Liver (tissue), 9 donors: ENCODE measurements around the gene C1GALT1. TPM values are rescaled to one million over a fixed set of nuclear protein-coding genes. Genes with fewer than 3 reads are reported as not detected.

ENCODE experiments used
- DNase-seq: peaks from one replicate; pipeline ENCODE4 v3.0.0-alpha.2; 2017; ENCODE audit warnings: low spot score
- H3K27ac ChIP-seq, 2 donors: one replicate each; pipeline ENCODE4 v1.7.0; 2013; ENCODE audit warnings: inconsistent platforms in 2 of 2, low read length in 2 of 2, control low read depth in 1 of 2, low read depth in 1 of 2, mild to moderate bottlenecking in 1 of 2
- H3K27me3 ChIP-seq, 4 donors: one replicate each; pipeline versions ENCODE4 v1.6.1 to v1.7.0; 2013; ENCODE audit warnings: low read length in 3 of 4, inconsistent platforms in 1 of 4, mild to moderate bottlenecking in 1 of 4, moderate library complexity in 1 of 4; ENCODE audit not compliant: control insufficient read depth in 4 of 4, insufficient read depth in 4 of 4
- H3K36me3 ChIP-seq, 4 donors: one replicate each; pipeline versions ENCODE4 v1.6.1 to v1.7.0; 2013; ENCODE audit warnings: low read length in 3 of 4, mild to moderate bottlenecking in 3 of 4, low read depth in 1 of 4, moderate library complexity in 1 of 4; ENCODE audit not compliant: control insufficient read depth in 4 of 4, insufficient read depth in 3 of 4
- H3K4me1 ChIP-seq, 4 donors: one replicate each; pipeline versions ENCODE4 v1.6.1 to v1.7.0; 2013; ENCODE audit warnings: low read length in 3 of 4, mild to moderate bottlenecking in 3 of 4, moderate library complexity in 1 of 4; ENCODE audit not compliant: control insufficient read depth in 4 of 4, insufficient read depth in 4 of 4
- H3K4me3 ChIP-seq, 3 donors: one replicate each; pipeline versions ENCODE4 v1.6.1 to v1.7.0; 2013; ENCODE audit warnings: low read length in 3 of 3, control low read depth in 1 of 3, low read depth in 1 of 3, mild to moderate bottlenecking in 1 of 3
- H3K9ac ChIP-seq, 2 donors: one replicate each; pipeline ENCODE4 v1.7.0; 2013; ENCODE audit warnings: low read length in 2 of 2, mild to moderate bottlenecking in 2 of 2, moderate library complexity in 2 of 2, control low read depth in 1 of 2, low read depth in 1 of 2
- H3K9me3 ChIP-seq, 4 donors: one replicate each; pipeline versions ENCODE4 v1.6.1 to v1.7.0; 2013; ENCODE audit warnings: low read length in 3 of 4; ENCODE audit not compliant: control insufficient read depth in 4 of 4
- CTCF ChIP-seq: fragments of 150-350 bp; IDR thresholded peaks from 2 replicates; pipeline ENCODE4 v1.5.1; 2017; ENCODE audit warnings: improper control_type of control experiment, low read depth, low read length; ENCODE audit not compliant: missing input control
- EGR1 ChIP-seq, 2 donors: IDR thresholded peaks; 2 replicates each; pipeline ENCODE4 v1.6.1; 2016 to 2018; ENCODE audit warnings: antibody characterized with exemption in 2 of 2, low read depth in 2 of 2
- FOXA1 ChIP-seq: IDR thresholded peaks from 2 replicates; pipeline ENCODE4 v1.6.1; 2016; ENCODE audit warnings: antibody characterized with exemption
- GABPA ChIP-seq, 2 donors: IDR thresholded peaks in 1 of 2; conservative IDR thresholded peaks in 1 of 2; 2 replicates each; pipeline ENCODE4 v1.6.1; 2016; ENCODE audit warnings: antibody characterized with exemption in 2 of 2, mild to moderate bottlenecking in 1 of 2, moderate library complexity in 1 of 2
- HNF4A ChIP-seq, 2 donors: conservative IDR thresholded peaks; 2 replicates each; pipeline ENCODE4 v1.6.1; 2016; ENCODE audit warnings: antibody characterized with exemption in 2 of 2, mild to moderate bottlenecking in 2 of 2
- HNF4G ChIP-seq: IDR thresholded peaks from 2 replicates; pipeline ENCODE4 v1.6.1; 2016; ENCODE audit warnings: antibody characterized with exemption
- JUND ChIP-seq, 2 donors: IDR thresholded peaks; 2 replicates each; pipeline ENCODE4 v1.6.1; 2016; ENCODE audit warnings: antibody characterized with exemption in 2 of 2
- MAX ChIP-seq: IDR thresholded peaks from 2 replicates; pipeline ENCODE4 v1.6.1; 2016; ENCODE audit warnings: antibody characterized with exemption
- NR2F2 ChIP-seq: IDR thresholded peaks from 2 replicates; pipeline ENCODE4 v1.6.1; 2016; ENCODE audit warnings: antibody characterized with exemption
- RAD21 ChIP-seq, 2 donors: IDR thresholded peaks; 2 replicates each; pipeline ENCODE4 v1.6.1; 2016; ENCODE audit warnings: antibody characterized with exemption in 2 of 2, mild to moderate bottlenecking in 2 of 2
- REST ChIP-seq: IDR thresholded peaks from 2 replicates; pipeline ENCODE4 v1.6.1; 2016; ENCODE audit warnings: antibody characterized with exemption, mild to moderate bottlenecking
- RXRA ChIP-seq, 2 donors: IDR thresholded peaks; 2 replicates each; pipeline ENCODE4 v1.6.1; 2017 to 2018; ENCODE audit warnings: antibody characterized with exemption in 2 of 2, mild to moderate bottlenecking in 1 of 2
- SP1 ChIP-seq: IDR thresholded peaks from 2 replicates; pipeline ENCODE4 v1.6.1; 2018; ENCODE audit warnings: antibody characterized with exemption, mild to moderate bottlenecking
- TAF1 ChIP-seq: conservative IDR thresholded peaks from 2 replicates; pipeline ENCODE4 v1.6.1; 2016; ENCODE audit warnings: antibody characterized with exemption, mild to moderate bottlenecking
- WGBS: extraction: QIAGEN DNeasy Blood & Tissue Kit; methylation state at CpG from one replicate; pipeline ENCODE4 v1.1.7; 2013; 5-methylcytosine and 5-hydroxymethylcytosine counted together
- polyA plus RNA-seq, 2 donors: library from polyadenylated mRNA; stranded (reverse) in 1 of 2; unstranded in 1 of 2; fragments of 200-250 nt in 1 of 2; fragments of >200 nt in 1 of 2; fragmentation: Nextera tagmentation in 1 of 2; extraction: Ambion mirVana in 1 of 2; gene quantifications; one replicate each; pipeline versions ENCODE4 v1.2.1 to v1.2.3, GENCODE V29; 2013 to 2015
- total RNA-seq, 2 donors: library from RNA; depleted of rRNA; stranded (reverse); fragments of >200 nt; gene quantifications; one replicate each; pipeline ENCODE4 v1.2.3, GENCODE V29; 2014
- TF ChIP-seq, protein P1 (sequence below): IDR thresholded peaks from 2 replicates; pipeline ENCODE4 v1.6.1; 2016; ENCODE audit warnings: antibody characterized with exemption
- TF ChIP-seq, protein P2 (sequence below): IDR thresholded peaks from 2 replicates; pipeline ENCODE4 v1.6.1; 2016; ENCODE audit warnings: antibody characterized with exemption
- donor health status: healthy.
- donor health status: healthy.
- donor health status: healthy.
- donor health status: healthy.
- donor health status: healthy.

Gene C1GALT1
- total and polyA plus RNA-seq, 4 donors: 5.6 to 28.6 (median 12.5) TPM

- DNase-seq: no peak
- H3K9me3 ChIP-seq: peaks cover 0 to 5% (median 2%) of the 10 kb centered on the region in 4 donors
- 84% methylated on average over 1 of the region's 1 CpG for WGBS
Measured at GRCh38 chr7:7169296-7169695, 13.0 kb upstream of the C1GALT1 start.

More at GRCh38 chr7:7169296-7169695, 13.0 kb upstream of the C1GALT1 start:
- Histone ChIP-seq H3K36me3 (no peaks in the 10 kb centered on the region), H3K4me3 (no peak overlapping the region), H3K4me1 (no peaks in the 10 kb centered on the region), H3K27ac (no peak overlapping the region), H3K27me3 (no peaks in the 10 kb centered on the region), H3K9ac (no peak overlapping the region)
- TF ChIP-seq, protein P1, sequence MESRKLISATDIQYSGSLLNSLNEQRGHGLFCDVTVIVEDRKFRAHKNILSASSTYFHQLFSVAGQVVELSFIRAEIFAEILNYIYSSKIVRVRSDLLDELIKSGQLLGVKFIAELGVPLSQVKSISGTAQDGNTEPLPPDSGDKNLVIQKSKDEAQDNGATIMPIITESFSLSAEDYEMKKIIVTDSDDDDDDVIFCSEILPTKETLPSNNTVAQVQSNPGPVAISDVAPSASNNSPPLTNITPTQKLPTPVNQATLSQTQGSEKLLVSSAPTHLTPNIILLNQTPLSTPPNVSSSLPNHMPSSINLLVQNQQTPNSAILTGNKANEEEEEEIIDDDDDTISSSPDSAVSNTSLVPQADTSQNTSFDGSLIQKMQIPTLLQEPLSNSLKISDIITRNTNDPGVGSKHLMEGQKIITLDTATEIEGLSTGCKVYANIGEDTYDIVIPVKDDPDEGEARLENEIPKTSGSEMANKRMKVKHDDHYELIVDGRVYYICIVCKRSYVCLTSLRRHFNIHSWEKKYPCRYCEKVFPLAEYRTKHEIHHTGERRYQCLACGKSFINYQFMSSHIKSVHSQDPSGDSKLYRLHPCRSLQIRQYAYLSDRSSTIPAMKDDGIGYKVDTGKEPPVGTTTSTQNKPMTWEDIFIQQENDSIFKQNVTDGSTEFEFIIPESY: no peak
- no peak for TF ChIP-seq GABPA (IDR thresholded peaks at IDR 0.05 in 1 of 2, conservative IDR thresholded peaks at IDR 0.05 in 1 of 2)
- no peak for TF ChIP-seq FOXA1
- no peak for TF ChIP-seq SP1
- TF ChIP-seq TAF1: no peak
- TF ChIP-seq JUND (IDR thresholded peaks at IDR 0.05): no peak
- TF ChIP-seq EGR1 (IDR thresholded peaks at IDR 0.05; ENCODE audit: low read depth in 2 of 2): no peak
- no peak for TF ChIP-seq NR2F2
- no peak for TF ChIP-seq CTCF
- TF ChIP-seq HNF4A (conservative IDR thresholded peaks at IDR 0.05): no peak
- TF ChIP-seq REST: no peak
- no peak for TF ChIP-seq RAD21 (IDR thresholded peaks at IDR 0.05)
- TF ChIP-seq RXRA (IDR thresholded peaks at IDR 0.05): no peak
- TF ChIP-seq, protein P2, sequence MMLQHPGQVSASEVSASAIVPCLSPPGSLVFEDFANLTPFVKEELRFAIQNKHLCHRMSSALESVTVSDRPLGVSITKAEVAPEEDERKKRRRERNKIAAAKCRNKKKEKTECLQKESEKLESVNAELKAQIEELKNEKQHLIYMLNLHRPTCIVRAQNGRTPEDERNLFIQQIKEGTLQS: no peak
- no peak for TF ChIP-seq HNF4G
- no peak for TF ChIP-seq MAX
